Measurements from ENCODE around the gene GJA10.

The GJA10 gene

DNA sequence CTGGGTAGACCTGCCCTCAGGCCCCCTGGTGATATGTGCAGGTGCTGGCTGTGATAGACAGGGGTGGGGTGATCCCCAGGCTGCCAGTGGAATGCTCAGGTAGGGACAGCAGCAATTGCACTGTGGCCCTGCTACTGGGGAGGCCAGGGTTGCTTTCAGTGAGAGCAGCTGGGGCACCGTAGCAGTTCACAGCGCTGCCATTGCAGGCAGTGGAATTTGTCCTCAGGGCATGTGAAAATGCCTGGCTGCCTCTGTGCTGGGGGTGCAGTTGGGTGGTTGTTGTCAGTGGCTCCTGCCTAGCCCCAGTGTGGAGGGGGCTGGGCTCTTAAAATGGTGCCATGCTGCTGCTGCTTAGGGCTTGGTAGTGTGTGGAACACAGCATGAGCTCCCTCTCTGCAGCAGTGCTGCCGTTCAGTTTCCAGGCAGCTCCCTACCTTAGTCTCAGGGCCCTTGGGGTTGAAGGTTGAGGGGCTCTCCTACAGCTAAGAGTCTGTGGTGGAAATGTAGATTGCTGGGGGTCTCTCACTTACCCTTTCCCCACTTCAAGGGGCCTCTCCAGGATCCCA is 23.6 kb downstream of the GJA10 start:
- no peak for ATAC-seq
- TF ChIP-seq, protein P1, sequence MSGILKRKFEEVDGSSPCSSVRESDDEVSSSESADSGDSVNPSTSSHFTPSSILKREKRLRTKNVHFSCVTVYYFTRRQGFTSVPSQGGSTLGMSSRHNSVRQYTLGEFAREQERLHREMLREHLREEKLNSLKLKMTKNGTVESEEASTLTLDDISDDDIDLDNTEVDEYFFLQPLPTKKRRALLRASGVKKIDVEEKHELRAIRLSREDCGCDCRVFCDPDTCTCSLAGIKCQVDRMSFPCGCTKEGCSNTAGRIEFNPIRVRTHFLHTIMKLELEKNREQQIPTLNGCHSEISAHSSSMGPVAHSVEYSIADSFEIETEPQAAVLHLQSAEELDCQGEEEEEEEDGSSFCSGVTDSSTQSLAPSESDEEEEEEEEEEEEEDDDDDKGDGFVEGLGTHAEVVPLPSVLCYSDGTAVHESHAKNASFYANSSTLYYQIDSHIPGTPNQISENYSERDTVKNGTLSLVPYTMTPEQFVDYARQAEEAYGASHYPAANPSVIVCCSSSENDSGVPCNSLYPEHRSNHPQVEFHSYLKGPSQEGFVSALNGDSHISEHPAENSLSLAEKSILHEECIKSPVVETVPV (CRISPR knock-in tag; IDR thresholded peaks at IDR 0.05) = no peak
- TF ChIP-seq ZFP30 (CRISPR knock-in tag; IDR thresholded peaks at IDR 0.05) (no peak), RARB (CRISPR knock-in tag; IDR thresholded peaks at IDR 0.05) (no peak), GLIS3 (CRISPR knock-in tag; IDR thresholded peaks at IDR 0.05) (no peak), ZNF8 (CRISPR knock-in tag; IDR thresholded peaks at IDR 0.05) (no peak), ISL1 (CRISPR knock-in tag; IDR thresholded peaks at IDR 0.05) (no peak), ESRRG (CRISPR knock-in tag; IDR thresholded peaks at IDR 0.05) (no peak), ZNF565 (CRISPR knock-in tag; conservative IDR thresholded peaks at IDR 0.05; ENCODE audit: low read depth) (no peak)
- TF ChIP-seq, protein P2, sequence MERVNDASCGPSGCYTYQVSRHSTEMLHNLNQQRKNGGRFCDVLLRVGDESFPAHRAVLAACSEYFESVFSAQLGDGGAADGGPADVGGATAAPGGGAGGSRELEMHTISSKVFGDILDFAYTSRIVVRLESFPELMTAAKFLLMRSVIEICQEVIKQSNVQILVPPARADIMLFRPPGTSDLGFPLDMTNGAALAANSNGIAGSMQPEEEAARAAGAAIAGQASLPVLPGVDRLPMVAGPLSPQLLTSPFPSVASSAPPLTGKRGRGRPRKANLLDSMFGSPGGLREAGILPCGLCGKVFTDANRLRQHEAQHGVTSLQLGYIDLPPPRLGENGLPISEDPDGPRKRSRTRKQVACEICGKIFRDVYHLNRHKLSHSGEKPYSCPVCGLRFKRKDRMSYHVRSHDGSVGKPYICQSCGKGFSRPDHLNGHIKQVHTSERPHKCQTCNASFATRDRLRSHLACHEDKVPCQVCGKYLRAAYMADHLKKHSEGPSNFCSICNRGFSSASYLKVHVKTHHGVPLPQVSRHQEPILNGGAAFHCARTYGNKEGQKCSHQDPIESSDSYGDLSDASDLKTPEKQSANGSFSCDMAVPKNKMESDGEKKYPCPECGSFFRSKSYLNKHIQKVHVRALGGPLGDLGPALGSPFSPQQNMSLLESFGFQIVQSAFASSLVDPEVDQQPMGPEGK (CRISPR knock-in tag; IDR thresholded peaks at IDR 0.05; ENCODE audit: borderline replicate concordance) = no peak

GRCh38 chr6:89921197-89921596 is 26.9 kb downstream of the GJA10 start:
- TF ChIP-seq CSDC2 (CRISPR knock-in tag; IDR thresholded peaks at IDR 0.05) = no peak
- no peak for TF ChIP-seq OSR1 (CRISPR knock-in tag; IDR thresholded peaks at IDR 0.05)
- no peak for TF ChIP-seq CREB5 (CRISPR knock-in tag; IDR thresholded peaks at IDR 0.05; ENCODE audit: low read depth)
- TF ChIP-seq, protein P2 (CRISPR knock-in tag; IDR thresholded peaks at IDR 0.05; ENCODE audit: borderline replicate concordance) = no peak
- no peak for TF ChIP-seq ZNF70 (CRISPR knock-in tag; IDR thresholded peaks at IDR 0.05)
- no peak for TF ChIP-seq POU6F1 (CRISPR knock-in tag; IDR thresholded peaks at IDR 0.05; ENCODE audit: borderline replicate concordance, low read depth)
- TF ChIP-seq TOX (CRISPR knock-in tag; IDR thresholded peaks at IDR 0.05; ENCODE audit: borderline replicate concordance) = no peak
- TF ChIP-seq ARNTL (CRISPR knock-in tag; IDR thresholded peaks at IDR 0.05; ENCODE audit: borderline replicate concordance, low read depth) = no peak
- no peak for TF ChIP-seq GLIS3 (CRISPR knock-in tag; IDR thresholded peaks at IDR 0.05)

DNA sequence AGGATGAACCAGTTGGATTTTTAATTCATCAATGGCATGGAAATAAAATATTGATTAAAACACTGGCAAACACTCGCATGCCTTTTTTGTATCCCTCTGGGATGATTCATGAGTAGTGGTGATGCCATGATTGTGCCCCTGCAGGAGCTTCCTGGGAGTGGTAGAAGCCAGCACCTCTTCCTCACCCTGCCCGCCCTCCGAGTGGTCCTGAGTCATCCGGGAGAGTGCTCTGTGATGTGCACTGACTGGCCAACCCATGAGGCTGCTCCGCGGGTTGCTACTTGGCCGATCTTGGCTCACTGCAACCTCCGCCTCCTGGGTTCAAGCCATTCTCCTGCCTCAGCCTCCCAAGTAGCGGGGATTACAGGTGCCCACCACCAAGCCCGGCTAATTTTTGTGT is 27.4 kb downstream of the GJA10 start:
- TF ChIP-seq ZFP3 (CRISPR knock-in tag; IDR thresholded peaks at IDR 0.05) (no peak), TCF4 (CRISPR knock-in tag; IDR thresholded peaks at IDR 0.05; ENCODE audit: borderline replicate concordance) (no peak), TSHZ2 (CRISPR knock-in tag; IDR thresholded peaks at IDR 0.05) (no peak), GLIS3 (CRISPR knock-in tag; IDR thresholded peaks at IDR 0.05) (no peak), CSDC2 (CRISPR knock-in tag; IDR thresholded peaks at IDR 0.05) (no peak), OSR1 (CRISPR knock-in tag; IDR thresholded peaks at IDR 0.05) (no peak), PPARA (CRISPR knock-in tag; IDR thresholded peaks at IDR 0.05; ENCODE audit: borderline replicate concordance) (no peak), ZNF565 (CRISPR knock-in tag; conservative IDR thresholded peaks at IDR 0.05; ENCODE audit: low read depth) (no peak), SNAI2 (CRISPR knock-in tag; IDR thresholded peaks at IDR 0.05) (no peak), ZNF70 (CRISPR knock-in tag; IDR thresholded peaks at IDR 0.05) (no peak)
- TF ChIP-seq, protein P2 (CRISPR knock-in tag; IDR thresholded peaks at IDR 0.05; ENCODE audit: borderline replicate concordance) = no peak
- no peak; the same call in 2 of the 3 replicates for ATAC-seq

More at GRCh38 chr6:89921197-89921596, 26.9 kb downstream of the GJA10 start:
- no peak for ATAC-seq

All from SK-N-SH treated with all-trans-retinoic acid at 6 μM for 48 hours (cell line).